Breast epithelium (tissue), 3 donors: ENCODE measurements around the gene ANKRD10.

Experiments
- POLR2A ChIP-seq: fragments of 450-650 bp; IDR thresholded peaks from one replicate; pipeline ENCODE4 v1.6.1; 2016; ENCODE audit warnings: antibody characterized with exemption, mild to moderate bottlenecking, moderate library complexity
- POLR2AphosphoS5 ChIP-seq, 3 donors: sonication (generic); formaldehyde crosslinking; IDR thresholded peaks; one replicate each; pipeline ENCODE4 v1.6.1; 2017; ENCODE audit warnings: antibody characterized with exemption in 3 of 3
- TF ChIP-seq, protein P1 (sequence below), 3 donors: fragments of 450-650 bp; IDR thresholded peaks; one replicate each; pipeline ENCODE4 v1.5.1; 2016 to 2017; ENCODE audit warnings: antibody characterized with exemption in 3 of 3, mild to moderate bottlenecking in 3 of 3, moderate library complexity in 3 of 3

DNA sequence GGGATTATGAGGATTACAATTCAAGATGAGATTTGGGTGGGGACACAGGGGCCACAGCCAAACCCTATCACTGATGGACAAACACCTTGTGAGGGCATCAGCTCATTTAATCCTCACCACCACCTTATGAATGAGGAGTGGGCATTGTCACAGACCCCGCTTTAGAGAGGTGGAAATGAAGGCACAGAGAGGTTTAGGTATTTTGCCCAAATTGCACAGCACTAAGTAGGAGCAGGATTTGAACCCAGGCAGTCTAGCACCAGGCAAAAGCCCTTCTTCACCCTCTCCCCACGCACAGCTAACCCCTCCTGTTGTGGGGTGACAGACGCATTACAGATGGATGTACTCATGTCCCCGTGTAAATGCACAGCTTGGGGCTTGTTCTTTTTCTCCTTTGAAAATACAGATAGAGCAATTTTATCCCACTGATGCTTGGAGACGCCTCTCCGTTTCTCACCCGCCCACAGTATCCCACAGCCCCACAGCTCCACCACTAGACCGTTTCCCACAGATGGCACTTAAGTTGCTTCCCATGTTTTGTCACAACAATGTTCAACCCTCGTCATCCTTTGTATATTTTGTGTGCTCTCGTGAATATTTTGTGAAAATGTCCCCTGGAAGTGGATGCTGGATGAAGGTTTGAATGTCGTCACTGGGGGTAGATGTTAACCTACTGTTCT is 48.2 kb downstream of the ANKRD10 start:
- TF ChIP-seq POLR2A, result no peak
- no peak for TF ChIP-seq POLR2AphosphoS5 (IDR thresholded peaks at IDR 0.05)
- TF ChIP-seq, protein P1, sequence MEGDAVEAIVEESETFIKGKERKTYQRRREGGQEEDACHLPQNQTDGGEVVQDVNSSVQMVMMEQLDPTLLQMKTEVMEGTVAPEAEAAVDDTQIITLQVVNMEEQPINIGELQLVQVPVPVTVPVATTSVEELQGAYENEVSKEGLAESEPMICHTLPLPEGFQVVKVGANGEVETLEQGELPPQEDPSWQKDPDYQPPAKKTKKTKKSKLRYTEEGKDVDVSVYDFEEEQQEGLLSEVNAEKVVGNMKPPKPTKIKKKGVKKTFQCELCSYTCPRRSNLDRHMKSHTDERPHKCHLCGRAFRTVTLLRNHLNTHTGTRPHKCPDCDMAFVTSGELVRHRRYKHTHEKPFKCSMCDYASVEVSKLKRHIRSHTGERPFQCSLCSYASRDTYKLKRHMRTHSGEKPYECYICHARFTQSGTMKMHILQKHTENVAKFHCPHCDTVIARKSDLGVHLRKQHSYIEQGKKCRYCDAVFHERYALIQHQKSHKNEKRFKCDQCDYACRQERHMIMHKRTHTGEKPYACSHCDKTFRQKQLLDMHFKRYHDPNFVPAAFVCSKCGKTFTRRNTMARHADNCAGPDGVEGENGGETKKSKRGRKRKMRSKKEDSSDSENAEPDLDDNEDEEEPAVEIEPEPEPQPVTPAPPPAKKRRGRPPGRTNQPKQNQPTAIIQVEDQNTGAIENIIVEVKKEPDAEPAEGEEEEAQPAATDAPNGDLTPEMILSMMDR (IDR thresholded peaks at IDR 0.05), result no peak
